Measurements from ENCODE around the gene CLEC4C. TPM values are rescaled to one million over a fixed set of nuclear protein-coding genes. Genes with fewer than 3 reads are reported as not detected.

CLEC4C gene
- total RNA-seq, 3 donors from 2014 or later (not counting 1 experiment from before 2014, with no cell fraction given) = 0.54 TPM; not detected in 2

Other genes starting within 250 kb of the CLEC4C start
- 1 to 10 TPM in 2 of 3 donors, under 1 TPM in 1; 0.45 to 2.9 (median 2.1) TPM for gene CD163, start 243.6 kb downstream of the CLEC4C start, total RNA-seq
- not detected for gene APOBEC1, start 81.5 kb downstream of the CLEC4C start, total RNA-seq
- gene GDF3, start 51.6 kb downstream of the CLEC4C start, total RNA-seq = not detected
- not detected for gene DPPA3, start 35.9 kb downstream of the CLEC4C start, total RNA-seq
- gene NANOGNB, start 17.8 kb upstream of the CLEC4C start, total RNA-seq = not detected
- not detected for gene NANOG, start 42.0 kb upstream of the CLEC4C start, total RNA-seq
- 1 to 10 TPM in 1 of 3 donors, under 1 TPM in 2; 0.12 to 7.9 (median 0.25) TPM for gene SLC2A14, start 125.5 kb upstream of the CLEC4C start, total RNA-seq
- 100 to 1,000 TPM; 406 to 534 (median 427) TPM for gene SLC2A3, start 188.8 kb upstream of the CLEC4C start, total RNA-seq

All from natural killer cell (primary cell).